GM19238 (cell line): ENCODE data around the gene ENO2.
A peak's percentile ranks its signal among the peaks of the same experiment; 100 is the strongest.

Source experiments
- DNase-seq: peaks from one replicate; pipeline ENCODE4 v3.0.0; 2011; ENCODE audit warnings: low spot score; ENCODE audit not compliant: insufficient read length

Gene ENO2

GRCh38 chr12:6932766-6933165 lies 18.4 kb downstream of the ENO2 start:
- DNase-seq, result no peak

DNA sequence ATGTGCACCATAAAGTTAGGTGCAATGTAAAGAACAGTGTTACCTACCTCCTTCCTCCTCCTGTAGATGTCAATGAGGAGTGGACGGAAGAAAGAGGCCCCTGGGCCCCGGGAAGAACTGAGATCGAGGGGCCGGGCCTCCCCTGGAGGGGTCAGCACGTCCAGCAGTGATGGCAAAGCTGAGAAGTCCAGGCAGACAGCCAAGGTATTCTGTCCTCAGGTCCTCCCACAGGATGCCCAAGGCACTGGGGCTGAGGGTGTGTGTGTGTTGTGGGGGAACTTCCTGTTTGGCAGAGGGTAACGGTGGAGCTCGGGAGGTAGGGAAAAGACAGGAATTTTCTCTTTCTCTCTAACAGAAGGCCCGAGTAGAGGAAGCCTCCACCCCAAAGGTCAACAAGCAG lies 19.7 kb downstream of the ENO2 start:
- DNase-seq, result no peak

DNA sequence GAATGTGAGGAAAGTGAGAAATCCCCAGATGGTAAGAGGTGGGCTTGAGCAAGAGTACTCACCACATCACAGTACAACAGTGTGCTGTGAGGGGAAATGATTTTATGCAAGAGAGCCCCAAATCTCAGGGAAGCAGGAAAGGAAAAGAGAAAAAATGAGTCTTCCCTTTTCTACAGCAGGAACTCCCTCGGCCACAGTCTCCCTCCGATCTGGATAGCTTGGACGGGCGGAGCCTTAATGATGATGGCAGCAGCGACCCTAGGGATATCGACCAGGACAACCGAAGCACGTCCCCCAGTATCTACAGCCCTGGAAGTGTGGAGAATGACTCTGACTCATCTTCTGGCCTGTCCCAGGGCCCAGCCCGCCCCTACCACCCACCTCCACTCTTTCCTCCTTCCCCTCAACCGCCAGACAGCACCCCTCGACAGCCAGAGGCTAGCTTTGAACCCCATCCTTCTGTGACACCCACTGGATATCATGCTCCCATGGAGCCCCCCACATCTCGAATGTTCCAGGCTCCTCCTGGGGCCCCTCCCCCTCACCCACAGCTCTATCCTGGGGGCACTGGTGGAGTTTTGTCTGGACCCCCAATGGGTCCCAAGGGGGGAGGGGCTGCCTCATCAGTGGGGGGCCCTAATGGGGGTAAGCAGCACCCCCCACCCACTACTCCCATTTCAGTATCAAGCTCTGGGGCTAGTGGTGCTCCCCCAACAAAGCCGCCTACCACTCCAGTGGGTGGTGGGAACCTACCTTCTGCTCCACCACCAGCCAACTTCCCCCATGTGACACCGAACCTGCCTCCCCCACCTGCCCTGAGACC lies 21.2 kb downstream of the ENO2 start:
- DNase-seq, result no peak

DNA sequence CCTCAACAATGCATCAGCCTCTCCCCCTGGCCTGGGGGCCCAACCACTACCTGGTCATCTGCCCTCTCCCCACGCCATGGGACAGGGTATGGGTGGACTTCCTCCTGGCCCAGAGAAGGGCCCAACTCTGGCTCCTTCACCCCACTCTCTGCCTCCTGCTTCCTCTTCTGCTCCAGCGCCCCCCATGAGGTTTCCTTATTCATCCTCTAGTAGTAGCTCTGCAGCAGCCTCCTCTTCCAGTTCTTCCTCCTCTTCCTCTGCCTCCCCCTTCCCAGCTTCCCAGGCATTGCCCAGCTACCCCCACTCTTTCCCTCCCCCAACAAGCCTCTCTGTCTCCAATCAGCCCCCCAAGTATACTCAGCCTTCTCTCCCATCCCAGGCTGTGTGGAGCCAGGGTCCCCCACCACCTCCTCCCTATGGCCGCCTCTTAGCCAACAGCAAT lies 21.8 kb downstream of the ENO2 start:
- no peak for DNase-seq

GRCh38 chr12:6936636-6937480 lies 22.5 kb downstream of the ENO2 start:
- no peak for DNase-seq

- DNase-seq, result peak; percentile 84
These were observed 23.3 kb downstream of the ENO2 start for GRCh38 chr12:6937481-6938352.

DNA sequence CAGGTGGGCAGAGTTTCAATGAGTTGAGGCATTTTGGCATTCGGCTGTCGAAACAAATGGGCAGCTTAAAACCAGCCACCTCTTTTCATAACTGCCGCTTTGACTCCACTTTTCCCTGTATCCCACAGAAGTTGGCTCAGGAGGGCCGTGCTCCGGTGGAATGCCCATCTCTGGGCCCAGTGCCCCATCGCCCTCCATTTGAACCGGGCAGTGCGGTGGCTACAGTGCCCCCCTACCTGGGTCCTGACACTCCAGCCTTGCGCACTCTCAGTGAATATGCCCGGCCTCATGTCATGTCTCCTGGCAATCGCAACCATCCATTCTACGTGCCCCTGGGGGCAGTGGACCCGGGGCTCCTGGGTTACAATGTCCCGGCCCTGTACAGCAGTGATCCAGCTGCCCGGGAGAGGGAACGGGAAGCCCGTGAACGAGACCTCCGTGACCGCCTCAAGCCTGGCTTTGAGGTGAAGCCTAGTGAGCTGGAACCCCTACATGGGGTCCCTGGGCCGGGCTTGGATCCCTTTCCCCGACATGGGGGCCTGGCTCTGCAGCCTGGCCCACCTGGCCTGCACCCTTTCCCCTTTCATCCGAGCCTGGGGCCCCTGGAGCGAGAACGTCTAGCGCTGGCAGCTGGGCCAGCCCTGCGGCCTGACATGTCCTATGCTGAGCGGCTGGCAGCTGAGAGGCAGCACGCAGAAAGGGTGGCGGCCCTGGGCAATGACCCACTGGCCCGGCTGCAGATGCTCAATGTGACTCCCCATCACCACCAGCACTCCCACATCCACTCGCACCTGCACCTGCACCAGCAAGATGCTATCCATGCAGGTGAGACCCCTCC lies 24.2 kb downstream of the ENO2 start:
- no peak for DNase-seq

- no peak for DNase-seq
These were observed 24.8 kb downstream of the ENO2 start for GRCh38 chr12:6939191-6939540.

- no peak for DNase-seq
These were observed 26.9 kb downstream of the ENO2 start for GRCh38 chr12:6941267-6941666.

GRCh38 chr12:6941782-6942181 lies 27.4 kb downstream of the ENO2 start:
- DNase-seq, result no peak

DNA sequence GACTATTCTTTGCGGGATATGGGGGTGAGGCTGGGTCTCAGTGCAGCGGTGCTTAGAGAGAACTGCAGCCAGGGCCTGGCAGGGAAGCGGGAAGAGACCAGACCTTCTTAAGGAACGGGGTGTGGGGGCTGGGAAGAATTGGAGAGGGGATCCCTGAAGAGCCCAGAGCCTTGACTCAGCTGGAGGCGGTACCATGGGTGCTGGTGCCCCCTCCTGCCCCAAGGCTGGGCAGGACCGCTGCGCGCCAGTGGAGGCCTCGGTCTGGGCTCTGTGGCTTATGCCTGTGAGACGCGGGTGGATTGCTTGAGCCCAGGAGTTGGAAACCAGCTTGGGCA lies 27.9 kb downstream of the ENO2 start:
- no peak for DNase-seq

DNA sequence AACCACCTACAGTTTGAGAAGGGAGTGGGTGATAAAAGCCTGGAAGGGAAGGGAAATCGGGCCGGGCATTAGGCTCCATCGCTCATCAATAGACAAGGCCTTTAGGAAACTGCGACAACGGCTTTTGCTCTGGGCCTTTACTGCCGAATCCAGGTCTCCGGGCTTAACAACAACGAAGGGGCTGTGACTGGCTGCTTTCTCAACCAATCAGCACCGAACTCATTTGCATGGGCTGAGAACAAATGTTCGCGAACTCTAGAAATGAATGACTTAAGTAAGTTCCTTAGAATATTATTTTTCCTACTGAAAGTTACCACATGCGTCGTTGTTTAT lies 29.0 kb downstream of the ENO2 start:
- DNase-seq, result peak; percentile 88

- peak; percentile 59 for DNase-seq
These were observed 29.5 kb downstream of the ENO2 start, which contains the start of the genes C12orf57 and RNU7-1 for GRCh38 chr12:6943722-6944380. TSS of gene C12orf57 (plus strand) at chr12:6944022. CDS start at chr12:6944122, 100 bp downstream. TSS of gene RNU7-1 (plus strand) at chr12:6943816.

GRCh38 chr12:6944381-6945186 lies 30.2 kb downstream of the ENO2 start:
- DNase-seq, result peak; percentile 71

GRCh38 chr12:6945613-6946012 lies 31.2 kb downstream of the ENO2 start:
- DNase-seq, result no peak

- DNase-seq, result no peak
These were observed 31.9 kb downstream of the ENO2 start for GRCh38 chr12:6946033-6946919.

GRCh38 chr12:6946920-6947374 lies 32.6 kb downstream of the ENO2 start:
- DNase-seq, result no peak

GRCh38 chr12:6947615-6948014 lies 33.2 kb downstream of the ENO2 start:
- DNase-seq, result no peak
